Measurements from ENCODE around the gene SUPT20H. TPM values are rescaled to one million over a fixed set of nuclear protein-coding genes. Genes with fewer than 3 reads are reported as not detected.

The SUPT20H gene
- total and polyA plus RNA-seq, 2 of the 4 experiments (the other 2 are of a cell fraction) = 46.6 to 55.1 TPM

DNA sequence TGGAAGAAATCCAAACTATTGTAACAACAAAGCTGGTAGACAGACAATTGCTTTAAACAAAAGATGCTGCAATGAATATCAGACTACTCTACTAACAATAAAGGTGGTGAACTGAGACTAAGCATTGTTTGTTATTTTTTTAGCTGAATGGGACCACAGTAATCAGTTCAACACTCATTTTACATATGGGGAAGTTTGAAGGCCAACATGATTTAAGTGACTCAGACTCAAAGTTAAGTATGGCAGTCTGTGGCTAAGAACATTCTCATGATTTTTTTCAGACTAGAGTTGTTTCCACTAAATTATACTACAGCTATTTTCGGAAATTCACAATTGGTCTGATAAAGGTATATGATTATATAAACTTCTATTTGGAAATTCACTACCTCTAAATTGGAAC, 48.5 kb downstream of the SUPT20H start:
- peak; percentile 38; the same call in 1 of the 2 replicates for ATAC-seq (ENCODE audit: low read depth)

More for the DNA sequence above, 48.5 kb downstream of the SUPT20H start:
- CTCF ChIA-PET = no interaction called here
- Histone ChIP-seq H4K8ac (ENCODE audit: low read depth in 2 of 2, low read length in 2 of 2) (no peak overlapping the region), H3K4me1 (ENCODE audit: control insufficient read depth, insufficient read depth, low read length) (peaks cover 4% of the 10 kb centered on the region), H3K18ac (ENCODE audit: low read depth, low read length) (no peak overlapping the region), H2AFZ (replicated peaks; ENCODE audit: low read length, poor library complexity) (no peak overlapping the region), H3K14ac (replicated peaks; ENCODE audit: low read depth, low read length) (no peak overlapping the region), H3K27ac (ENCODE audit: insufficient read depth, low read length) (no peak overlapping the region), H2AK5ac (ENCODE audit: low read depth, low read length) (no peak overlapping the region), H2BK20ac (ENCODE audit: low read depth, low read length) (no peak overlapping the region), H3K9me3 (ENCODE audit: control insufficient read depth, insufficient read depth, low read length) (no peaks in the 10 kb centered on the region), H3K9ac (ENCODE audit: low read depth, low read length) (no peak overlapping the region), H2BK120ac (ENCODE audit: low read depth, low read length) (no peak overlapping the region), H2BK5ac (ENCODE audit: low read depth, low read length, poor library complexity, severe bottlenecking) (no peak overlapping the region), H3K27me3 (ENCODE audit: control insufficient read depth, insufficient read depth, low read length) (no peaks in the 10 kb centered on the region), H3K9me1 (ENCODE audit: insufficient read depth, low read length) (no peaks in the 10 kb centered on the region), H3K4ac (ENCODE audit: low read depth, low read length) (no peak overlapping the region), H2BK15ac (ENCODE audit: low read depth, low read length) (no peak overlapping the region), H4K5ac (ENCODE audit: low read depth, low read length) (no peak overlapping the region), H2AK9ac (replicated peaks; ENCODE audit: low read depth, low read length, poor library complexity) (no peak overlapping the region), H3K23ac (ENCODE audit: low read depth, low read length) (no peak overlapping the region), H3K36me3 (ENCODE audit: control insufficient read depth, insufficient read depth, low read length) (peaks cover 25% of the 10 kb centered on the region), H3K56ac (ENCODE audit: extremely low read depth, insufficient read depth, low read length) (no peak overlapping the region), H3K4me2 (ENCODE audit: low read depth, low read length) (no peak overlapping the region), H3K79me1 (ENCODE audit: low read depth in 1 of 2, low read length in 2 of 2) (peaks cover 7 to 10% of the 10 kb centered on the region in 2 experiments; a peak in 1 of 4 replicates), H4K20me1 (ENCODE audit: insufficient read depth, low read length) (no peaks in the 10 kb centered on the region), H4K91ac (ENCODE audit: insufficient read depth, low read depth, low read length) (no peak overlapping the region), H3K4me3 (ENCODE audit: insufficient read depth, low read depth, low read length) (no peak overlapping the region)
- in situ Hi-C loops (cut with MboI; ENCODE audit: low sequenced_read_pairs) = no loop called here
- dilution Hi-C loops (cut with HindIII; ENCODE audit: low sequenced_read_pairs, unreplicated experiment) = no loop called here
- no peak for TF ChIP-seq MXI1 (IDR thresholded peaks at IDR 0.05; ENCODE audit: borderline replicate concordance, low read depth, low read length)
- no peak for TF ChIP-seq SMC3 (IDR thresholded peaks at IDR 0.05; ENCODE audit: low read depth, low read length)
- TF ChIP-seq MAZ (IDR thresholded peaks at IDR 0.05; ENCODE audit: borderline replicate concordance, low read depth, low read length) = no peak
- TF ChIP-seq MAFK (IDR thresholded peaks at IDR 0.05; ENCODE audit: low read depth, low read length) = no peak
- TF ChIP-seq RAD21 (IDR thresholded peaks at IDR 0.05; ENCODE audit: low read length) = no peak
- TF ChIP-seq CHD1 (IDR thresholded peaks at IDR 0.05; ENCODE audit: low read depth, low read length) = no peak
- no peak for TF ChIP-seq RCOR1 (IDR thresholded peaks at IDR 0.05; ENCODE audit: insufficient replicate concordance, low read length)
- no peak for TF ChIP-seq RFX5 (IDR thresholded peaks at IDR 0.05; ENCODE audit: low read depth, low read length)
- TF ChIP-seq, protein P1, sequence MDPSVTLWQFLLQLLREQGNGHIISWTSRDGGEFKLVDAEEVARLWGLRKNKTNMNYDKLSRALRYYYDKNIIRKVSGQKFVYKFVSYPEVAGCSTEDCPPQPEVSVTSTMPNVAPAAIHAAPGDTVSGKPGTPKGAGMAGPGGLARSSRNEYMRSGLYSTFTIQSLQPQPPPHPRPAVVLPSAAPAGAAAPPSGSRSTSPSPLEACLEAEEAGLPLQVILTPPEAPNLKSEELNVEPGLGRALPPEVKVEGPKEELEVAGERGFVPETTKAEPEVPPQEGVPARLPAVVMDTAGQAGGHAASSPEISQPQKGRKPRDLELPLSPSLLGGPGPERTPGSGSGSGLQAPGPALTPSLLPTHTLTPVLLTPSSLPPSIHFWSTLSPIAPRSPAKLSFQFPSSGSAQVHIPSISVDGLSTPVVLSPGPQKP (IDR thresholded peaks at IDR 0.05; ENCODE audit: borderline replicate concordance, low read depth, low read length) = no peak
- no peak for TF ChIP-seq BHLHE40 (IDR thresholded peaks at IDR 0.05; ENCODE audit: low read depth, low read length)
- no peak for TF ChIP-seq CEBPB (IDR thresholded peaks at IDR 0.05; ENCODE audit: low read depth, low read length)
- no peak for TF ChIP-seq FOS (IDR thresholded peaks at IDR 0.05; ENCODE audit: low read depth, low read length)
- TF ChIP-seq POLR2A (IDR thresholded peaks at IDR 0.05; ENCODE audit: low read depth, low read length) = no peak
- no peak for TF ChIP-seq NFE2L2 (IDR thresholded peaks at IDR 0.05; ENCODE audit: low read depth, low read length)
- TF ChIP-seq, protein P2, sequence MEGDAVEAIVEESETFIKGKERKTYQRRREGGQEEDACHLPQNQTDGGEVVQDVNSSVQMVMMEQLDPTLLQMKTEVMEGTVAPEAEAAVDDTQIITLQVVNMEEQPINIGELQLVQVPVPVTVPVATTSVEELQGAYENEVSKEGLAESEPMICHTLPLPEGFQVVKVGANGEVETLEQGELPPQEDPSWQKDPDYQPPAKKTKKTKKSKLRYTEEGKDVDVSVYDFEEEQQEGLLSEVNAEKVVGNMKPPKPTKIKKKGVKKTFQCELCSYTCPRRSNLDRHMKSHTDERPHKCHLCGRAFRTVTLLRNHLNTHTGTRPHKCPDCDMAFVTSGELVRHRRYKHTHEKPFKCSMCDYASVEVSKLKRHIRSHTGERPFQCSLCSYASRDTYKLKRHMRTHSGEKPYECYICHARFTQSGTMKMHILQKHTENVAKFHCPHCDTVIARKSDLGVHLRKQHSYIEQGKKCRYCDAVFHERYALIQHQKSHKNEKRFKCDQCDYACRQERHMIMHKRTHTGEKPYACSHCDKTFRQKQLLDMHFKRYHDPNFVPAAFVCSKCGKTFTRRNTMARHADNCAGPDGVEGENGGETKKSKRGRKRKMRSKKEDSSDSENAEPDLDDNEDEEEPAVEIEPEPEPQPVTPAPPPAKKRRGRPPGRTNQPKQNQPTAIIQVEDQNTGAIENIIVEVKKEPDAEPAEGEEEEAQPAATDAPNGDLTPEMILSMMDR (conservative IDR thresholded peaks at IDR 0.05; ENCODE audit: low read depth, low read length) = no peak
- TF ChIP-seq, protein P3, sequence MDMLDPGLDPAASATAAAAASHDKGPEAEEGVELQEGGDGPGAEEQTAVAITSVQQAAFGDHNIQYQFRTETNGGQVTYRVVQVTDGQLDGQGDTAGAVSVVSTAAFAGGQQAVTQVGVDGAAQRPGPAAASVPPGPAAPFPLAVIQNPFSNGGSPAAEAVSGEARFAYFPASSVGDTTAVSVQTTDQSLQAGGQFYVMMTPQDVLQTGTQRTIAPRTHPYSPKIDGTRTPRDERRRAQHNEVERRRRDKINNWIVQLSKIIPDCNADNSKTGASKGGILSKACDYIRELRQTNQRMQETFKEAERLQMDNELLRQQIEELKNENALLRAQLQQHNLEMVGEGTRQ (IDR thresholded peaks at IDR 0.05; ENCODE audit: low read depth, low read length) = no peak
- no TSS peak for BruUV-seq (replicated peaks)
- WGBS, 2 experiments (ENCODE audit: extremely low coverage in 2 of 2, insufficient read length in 1 of 2) = no CpG with 5 or more reads among the region's 1 CpG
- peak; percentile 59 for DNase-seq
- intact Hi-C loops (cut with micrococcal nuclease) = loop anchor here (5.0 kb wide), 1 partner anchor 36 kb away; no protein-coding TSS in a partner anchor
- POLR2A ChIA-PET (ENCODE audit: unreplicated experiment) = no interaction called here

Data from IMR-90 (cell line).